HG02571 (cell line): ENCODE measurements around the gene CD8A.
"Not testable (repeated sequence)": the region's sequence is repeated elsewhere in the genome, so short reads cannot be mapped to it uniquely, and the experiment has no call there.

ENCODE experiments used
- ATAC-seq: cut with Tn5 transposase; IDR thresholded peaks from one replicate; pipeline ENCODE4 v1.9.1; 2021; ENCODE audit warnings: mild to moderate bottlenecking, moderate library complexity; ENCODE audit not compliant: unreplicated experiment

Gene CD8A

GRCh38 chr2:86790676-86791572 is at the start of gene CD8A:
Gene CD8A, minus strand, starts transcription at chr2:86790913. Its CDS starts 88 bp downstream, at chr2:86790825.
- ATAC-seq: no peak

DNA sequence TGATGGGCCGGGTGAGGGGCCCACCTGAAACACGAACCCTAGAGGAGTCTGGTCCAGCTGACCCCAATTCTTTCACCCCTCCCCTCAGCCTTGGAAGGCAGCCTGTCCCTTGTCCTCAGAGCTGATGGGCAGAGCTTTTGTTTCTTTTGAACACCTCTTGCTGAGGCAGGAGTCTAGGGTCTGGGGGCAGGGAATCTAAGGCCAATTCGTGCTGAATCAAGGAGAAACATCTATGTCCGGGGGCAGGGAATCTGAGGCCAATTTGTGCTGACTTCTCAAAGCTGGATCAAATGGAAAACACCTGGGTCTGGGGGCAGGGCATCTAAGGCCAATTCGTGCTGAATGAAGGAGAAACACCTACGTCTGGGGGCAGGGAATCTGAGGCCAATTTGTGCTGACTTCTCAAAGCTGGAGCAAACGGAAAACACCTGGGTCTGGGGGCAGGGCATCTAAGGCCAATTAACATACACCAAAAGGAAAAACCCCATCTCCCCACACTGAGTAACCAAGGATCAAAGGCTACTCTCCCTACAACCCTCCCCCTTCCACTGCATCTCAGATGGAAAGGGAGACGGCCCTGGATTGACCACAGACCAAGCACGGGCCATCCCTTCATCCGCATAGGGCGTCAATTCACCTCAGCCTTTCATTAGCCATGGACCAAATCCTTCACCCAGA is 49.3 kb upstream of the CD8A start:
- not testable (repeated sequence) for ATAC-seq

GRCh38 chr2:86839455-86839854 is 48.7 kb upstream of the CD8A start:
- ATAC-seq: not testable (repeated sequence)

DNA sequence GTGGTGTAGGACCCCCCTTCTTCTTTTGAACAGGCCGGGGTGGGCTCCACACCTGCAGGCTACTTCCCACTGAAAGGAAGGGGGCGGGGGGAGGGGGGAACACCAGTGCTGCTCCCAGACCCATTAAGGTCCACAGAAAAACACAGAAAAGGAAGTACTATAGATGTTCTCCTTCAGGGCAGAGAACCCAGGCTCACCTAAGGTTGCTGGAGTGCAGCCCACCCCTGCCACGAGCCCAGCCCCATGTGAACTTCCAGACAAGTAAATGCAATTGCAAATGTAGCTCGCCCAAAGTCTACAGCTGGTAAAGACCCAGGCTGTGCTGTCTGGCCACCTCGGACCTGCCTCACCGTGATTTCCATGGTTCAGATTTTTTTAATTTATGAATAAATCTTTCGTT is 47.0 kb upstream of the CD8A start:
- ATAC-seq: not testable (repeated sequence)

DNA sequence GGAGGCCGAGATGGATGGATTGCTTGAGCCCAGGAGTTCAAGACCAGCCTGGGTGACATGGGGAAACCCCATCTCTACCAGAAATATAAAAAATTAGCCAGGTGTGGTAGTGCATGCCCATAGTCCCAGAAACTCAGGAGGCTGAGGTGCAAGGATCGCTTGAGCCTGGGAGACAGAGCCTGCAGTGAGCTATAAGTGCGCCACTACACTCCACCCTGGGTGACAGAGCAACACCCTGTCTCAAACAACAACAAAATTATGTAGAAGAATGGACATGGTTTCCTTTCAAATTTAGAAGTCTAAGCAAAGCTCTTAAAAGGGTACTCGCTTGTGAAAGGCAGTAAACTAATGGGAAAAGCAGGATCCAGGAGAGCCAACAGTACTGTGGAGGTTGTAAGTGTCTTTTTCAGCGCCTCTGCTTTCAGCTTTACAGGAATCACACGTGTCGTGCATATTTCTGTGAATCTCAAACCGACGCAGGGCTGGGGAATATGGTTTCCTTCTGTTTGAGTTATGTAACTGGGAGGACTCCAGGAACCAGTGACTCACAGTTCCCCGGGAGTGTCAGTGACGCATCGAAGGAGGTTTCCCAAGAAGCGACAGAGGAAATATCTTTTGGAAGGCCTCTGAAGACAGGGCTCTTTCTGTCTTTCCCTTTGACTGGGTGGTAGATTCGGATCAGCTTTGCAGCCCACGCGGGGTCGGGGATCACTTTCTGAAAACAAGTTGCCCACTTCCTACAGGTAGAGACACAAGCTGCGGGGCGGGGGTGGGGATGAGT is 46.4 kb upstream of the CD8A start:
- ATAC-seq: not testable (repeated sequence)

- not testable (repeated sequence) for ATAC-seq
Observed at GRCh38 chr2:86835548-86835889, 44.8 kb upstream of the CD8A start.

DNA sequence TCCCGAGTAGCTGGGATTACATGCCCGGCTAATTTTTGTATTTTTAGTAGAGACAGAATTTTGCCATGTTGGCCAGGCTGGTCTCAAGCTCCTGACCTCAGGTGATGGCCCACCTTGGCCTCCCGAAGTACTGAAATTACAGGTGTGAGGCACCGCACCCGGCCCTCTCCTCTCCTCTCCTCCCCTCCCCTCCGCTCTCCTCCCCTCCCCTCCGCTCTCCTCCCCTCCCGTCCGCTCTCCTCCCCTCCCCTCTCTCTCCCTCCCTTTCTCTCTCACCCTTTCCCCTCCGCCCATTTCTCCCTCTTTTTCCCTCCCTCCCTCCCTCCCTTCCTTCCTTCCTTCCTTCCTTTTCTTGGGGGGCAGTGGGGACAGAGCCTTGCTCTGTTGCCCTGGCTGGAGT is 42.6 kb upstream of the CD8A start:
- ATAC-seq: no peak

GRCh38 chr2:86832334-86833096 is 41.8 kb upstream of the CD8A start:
- no peak for ATAC-seq

- ATAC-seq: no peak
Observed at GRCh38 chr2:86831537-86831936, 40.8 kb upstream of the CD8A start.

GRCh38 chr2:86826951-86827350 is 36.2 kb upstream of the CD8A start:
- ATAC-seq: no peak

DNA sequence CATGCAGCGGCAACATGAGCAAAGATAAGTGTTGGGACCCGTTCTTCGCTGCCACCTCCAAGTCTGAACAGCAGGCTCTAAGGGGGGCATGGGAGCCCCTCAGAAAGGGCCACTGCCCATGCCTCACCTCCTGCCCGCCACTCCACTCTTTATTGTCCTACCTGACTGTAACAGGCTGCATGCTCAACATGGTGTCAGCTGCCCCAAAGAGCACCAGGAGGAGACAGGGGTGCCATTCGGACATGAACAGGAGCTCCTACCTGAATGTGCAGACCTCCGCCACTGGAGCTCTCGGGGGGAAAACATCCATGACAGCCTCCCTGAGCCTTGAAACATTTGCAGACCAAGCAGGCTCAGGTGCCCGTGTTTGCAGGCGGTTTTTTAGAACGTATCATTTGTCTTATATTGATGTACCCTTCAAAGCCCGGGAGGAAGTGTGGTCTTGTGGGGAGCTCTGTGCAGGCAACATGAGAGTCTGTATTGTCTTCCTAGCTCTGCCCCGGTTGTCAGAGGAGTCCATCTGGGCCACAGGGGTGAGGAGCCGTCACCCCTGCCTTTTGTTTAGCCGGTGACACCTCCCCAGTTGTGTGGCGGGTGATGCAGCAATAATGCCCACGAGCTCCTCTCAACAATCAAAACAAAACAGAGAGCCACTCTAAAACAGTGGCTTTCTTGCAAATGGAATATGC is 35.1 kb upstream of the CD8A start:
- no peak for ATAC-seq

DNA sequence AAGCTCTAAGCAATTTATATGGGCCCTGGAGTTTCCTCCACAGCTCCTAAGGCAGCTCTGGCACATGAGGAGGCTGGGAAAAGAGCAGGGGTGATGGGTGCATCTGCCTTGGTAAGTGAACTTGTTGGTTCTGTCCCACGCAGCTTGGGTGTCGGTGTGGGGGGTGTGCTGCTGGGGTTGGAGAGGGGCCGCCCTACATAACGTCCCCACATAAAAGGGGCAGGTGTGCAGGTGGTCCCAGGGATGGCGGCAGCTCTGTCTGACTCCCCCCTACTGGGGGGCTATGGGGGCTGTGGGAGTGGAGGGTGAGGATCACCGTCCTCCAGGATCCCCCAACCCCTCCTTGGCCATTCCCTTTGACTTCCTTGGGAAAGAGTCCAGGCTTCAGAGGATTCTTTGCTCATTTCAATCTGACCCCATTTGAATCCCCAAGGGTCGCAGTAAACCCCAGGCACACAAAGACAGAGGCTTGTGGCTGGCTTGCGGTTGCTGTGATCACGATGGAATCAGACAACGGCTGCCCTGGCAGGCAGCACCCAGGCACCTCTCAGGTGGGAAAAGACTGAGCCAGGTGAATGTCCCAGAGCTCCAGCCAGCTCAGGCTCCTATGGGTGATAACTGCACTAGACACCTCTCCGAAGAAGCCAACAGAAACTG is 34.5 kb upstream of the CD8A start:
- no peak for ATAC-seq

DNA sequence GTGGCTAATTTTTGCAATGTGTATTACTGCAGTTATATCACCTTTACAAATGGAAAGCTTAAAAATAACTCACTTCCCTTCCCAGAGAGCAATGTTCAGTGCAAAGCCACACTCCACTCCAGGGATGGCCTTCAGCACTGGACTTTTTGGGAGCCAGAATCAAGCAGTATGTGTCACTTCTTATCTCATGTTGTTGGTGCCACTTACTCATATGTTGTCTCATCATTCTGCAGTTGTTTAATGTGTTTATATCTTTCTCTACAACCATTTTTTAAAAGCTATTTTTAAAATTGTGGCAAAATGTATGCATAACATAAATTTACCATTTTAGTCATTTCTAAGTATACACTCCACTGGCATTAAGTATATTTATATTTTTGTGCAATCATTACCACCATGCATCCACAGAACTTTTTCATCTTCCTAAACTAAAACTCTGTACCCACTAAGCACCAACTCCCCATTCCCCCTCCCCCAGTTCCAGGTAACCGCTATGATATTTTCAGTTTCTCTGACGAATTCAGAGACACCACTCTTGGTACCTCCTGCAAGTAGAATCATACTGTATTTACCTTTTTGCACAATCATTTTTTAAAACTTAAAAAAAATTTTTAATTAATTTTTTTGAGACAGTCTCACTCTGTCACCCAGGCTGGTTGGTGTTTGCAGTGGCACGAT is 32.1 kb upstream of the CD8A start:
- ATAC-seq: no peak

GRCh38 chr2:86821842-86822241 is 31.1 kb upstream of the CD8A start:
- ATAC-seq: no peak

GRCh38 chr2:86821306-86821705 is 30.6 kb upstream of the CD8A start:
- no peak for ATAC-seq

- no peak for ATAC-seq
Observed at GRCh38 chr2:86818957-86819356, 28.2 kb upstream of the CD8A start.

- no peak for ATAC-seq
Observed at GRCh38 chr2:86818114-86818801, 27.5 kb upstream of the CD8A start.

- ATAC-seq: no peak
Observed at GRCh38 chr2:86815611-86816010, 24.9 kb upstream of the CD8A start.
